Immature natural killer cell (primary cell): ENCODE measurements around the gene FAM110C. TPM values are rescaled to one million over a fixed set of nuclear protein-coding genes. Genes with fewer than 3 reads are reported as not detected.
"Not testable (repeated sequence)": the region's sequence is repeated elsewhere in the genome, so short reads cannot be mapped to it uniquely, and the experiment has no call there.

Experiments used
- DNase-seq, 3 donors: peaks; one replicate each; pipeline ENCODE4 v3.0.0; 2022; ENCODE audit warnings: mixed read lengths in 1 of 3
- H3K27ac Mint-ChIP-seq, 6 donors: one replicate each; pipeline ENCODE4 v1.8.0; 2020; ENCODE audit warnings: mixed read lengths in 6 of 6, mild to moderate bottlenecking in 5 of 6, inconsistent platforms in 4 of 6, moderate library complexity in 3 of 6
- H3K27me3 Mint-ChIP-seq, 3 donors: one replicate each; pipeline ENCODE4 v1.8.0; 2020 to 2021; ENCODE audit warnings: low read depth in 3 of 3, mild to moderate bottlenecking in 3 of 3, mixed read lengths in 3 of 3, moderate library complexity in 3 of 3, inconsistent platforms in 1 of 3
- H3K36me3 Mint-ChIP-seq, 3 donors: one replicate each; pipeline ENCODE4 v1.8.0; 2020; ENCODE audit warnings: mixed read lengths in 3 of 3, inconsistent platforms in 2 of 3, mild to moderate bottlenecking in 2 of 3
- H3K4me1 Mint-ChIP-seq, 2 donors: one replicate each; pipeline ENCODE4 v1.8.0; 2020; ENCODE audit warnings: inconsistent platforms in 2 of 2, mild to moderate bottlenecking in 2 of 2, mixed read lengths in 2 of 2, moderate library complexity in 1 of 2
- H3K4me3 Mint-ChIP-seq, 5 donors: one replicate each; pipeline ENCODE4 v1.8.0; 2020; ENCODE audit warnings: mild to moderate bottlenecking in 5 of 5, mixed read lengths in 5 of 5, inconsistent platforms in 3 of 5, moderate library complexity in 3 of 5
- H3K9me3 Mint-ChIP-seq, 6 donors: one replicate each; pipeline ENCODE4 v1.8.0; 2020; ENCODE audit warnings: mild to moderate bottlenecking in 6 of 6, mixed read lengths in 6 of 6, inconsistent platforms in 4 of 6, moderate library complexity in 3 of 6
- polyA plus RNA-seq, 3 donors: library from polyadenylated mRNA; unstranded; fragments of 300-500 nt; fragmentation: Illumina TruSeq; gene quantifications; one replicate each; pipeline ENCODE4 v1.2.3, GENCODE V29; 2021

Gene FAM110C, protein sequence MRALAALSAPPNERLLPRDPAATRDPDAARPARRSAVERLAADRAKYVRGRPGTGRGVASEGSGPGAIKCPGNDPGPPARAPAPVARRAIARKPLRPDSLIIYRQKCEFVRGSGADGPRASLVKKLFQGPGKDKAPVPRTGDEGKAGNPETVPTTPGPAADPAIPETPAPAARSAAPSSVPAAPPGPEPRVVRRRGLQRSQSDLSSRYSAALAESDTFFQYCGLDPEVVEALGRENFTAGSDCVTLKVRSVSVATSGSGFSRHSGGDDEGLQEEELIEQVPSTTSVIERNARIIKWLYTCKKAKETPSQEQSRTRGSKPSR
- 1 to 10 TPM in 2 of 3 donors, not detected in 1; 1.9 to 2.8 TPM for polyA plus RNA-seq

DNA sequence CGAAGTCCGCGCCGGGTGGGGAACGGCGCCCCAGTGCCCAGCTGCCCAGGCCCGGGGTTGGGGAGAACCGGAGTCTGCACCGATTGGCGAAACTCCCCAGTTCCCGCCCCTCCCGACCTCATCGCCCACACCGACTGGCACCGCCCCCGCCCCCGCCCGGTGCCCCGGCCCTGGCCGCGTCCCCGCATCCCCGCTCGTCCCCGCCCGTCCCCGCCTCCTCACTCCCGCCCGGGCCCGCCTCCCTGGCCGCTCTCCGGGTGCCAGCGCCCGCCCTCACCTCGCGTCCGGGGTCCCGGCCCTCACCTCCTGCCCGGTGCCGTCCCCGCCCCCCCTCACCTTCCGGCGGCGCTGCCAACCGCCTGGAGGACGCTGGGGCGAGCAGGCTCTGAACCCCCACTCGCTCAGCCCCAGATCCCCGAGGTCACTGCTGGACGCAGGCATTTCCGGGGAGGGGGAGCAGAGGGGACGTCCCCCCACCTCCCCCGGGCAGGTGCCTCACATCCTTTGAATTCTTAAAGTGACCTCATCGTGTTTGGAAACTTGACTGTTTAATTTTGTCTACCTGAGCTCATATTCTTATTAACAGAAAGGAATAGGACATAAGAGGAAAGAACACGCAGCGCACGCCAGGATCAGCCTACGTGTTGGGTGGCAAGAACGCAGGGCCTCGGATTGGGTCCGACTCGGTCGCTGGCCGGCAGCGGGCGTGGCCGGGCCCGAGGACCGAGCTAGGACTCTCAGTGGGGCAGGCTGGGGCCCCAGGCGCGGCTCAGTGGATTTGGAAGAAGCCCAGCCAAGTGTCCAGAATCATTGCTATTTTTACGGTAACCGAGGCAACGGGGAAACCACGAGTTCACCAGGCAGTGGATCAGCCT, at the start of gene FAM110C:
TSS of gene FAM110C (minus strand) at position 35 of the 875 bp plus-strand sequence. CDS start 120 bp downstream, outside the sequence.
- peak within 1 kb of the TSS in 5 of 6 donors; percentile 22 to 85 (median 56) for H3K27ac Mint-ChIP-seq
- H3K36me3 Mint-ChIP-seq = peaks cover 0 to 5% (median 2%) of the 10 kb centered on the region in 3 donors
- H3K4me3 Mint-ChIP-seq = peak within 1 kb of the TSS; percentile 84 to 88 (median 85)
- peaks cover 5 to 30% (median 11%) of the 10 kb centered on the region in 3 donors for H3K27me3 Mint-ChIP-seq
- DNase-seq = peak; percentile 42 to 51 (median 44)
- no peaks in the 10 kb centered on the region for H3K9me3 Mint-ChIP-seq
- H3K4me1 Mint-ChIP-seq = peaks cover 31 to 36% of the 10 kb centered on the region in 2 donors

DNA sequence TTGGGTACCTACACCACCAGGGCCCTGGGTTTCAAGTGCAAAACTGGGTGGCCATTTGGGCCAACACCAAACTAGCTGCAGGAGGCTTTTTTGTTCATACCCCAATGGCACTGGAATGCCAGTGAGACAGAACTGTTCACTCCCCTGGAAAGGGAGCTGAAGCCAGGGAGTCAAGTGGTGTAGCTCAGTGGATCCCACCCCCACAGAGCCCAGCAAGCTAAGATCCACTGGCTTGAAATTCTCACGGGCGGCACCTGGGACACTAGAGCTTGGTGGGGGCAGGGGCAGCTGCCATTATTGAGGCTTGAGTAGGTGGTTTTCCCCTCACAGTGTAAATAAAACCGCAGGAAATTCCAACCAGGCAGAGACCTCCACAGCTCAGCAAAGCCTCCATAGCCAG, 46.0 kb upstream of the FAM110C start:
- Mint-ChIP-seq H3K36me3 (peaks cover 0 to 11% (median 0%) of the 10 kb centered on the region in 3 donors), H3K27me3 (peaks cover 6 to 23% (median 6%) of the 10 kb centered on the region in 3 donors), H3K27ac (no peak overlapping the region), H3K4me3 (no peak overlapping the region), H3K9me3 (peaks cover 0 to 2% (median 0%) of the 10 kb centered on the region in 6 donors), H3K4me1 (no peaks in the 10 kb centered on the region)
- no peak for DNase-seq

GRCh38 chr2:90645-91312, 44.5 kb upstream of the FAM110C start:
- Mint-ChIP-seq H3K4me3 (no peak overlapping the region), H3K27ac (no peak overlapping the region), H3K27me3 (peaks cover 2 to 17% (median 6%) of the 10 kb centered on the region in 3 donors), H3K4me1 (no peaks in the 10 kb centered on the region), H3K9me3 (no peaks in the 10 kb centered on the region), H3K36me3 (peaks cover 0 to 5% (median 0%) of the 10 kb centered on the region in 3 donors)
- no peak for DNase-seq

- Mint-ChIP-seq H3K4me1 (no peaks in the 10 kb centered on the region), H3K4me3 (no peak overlapping the region), H3K27me3 (peaks cover 0 to 10% (median 6%) of the 10 kb centered on the region in 3 donors), H3K9me3 (no peaks in the 10 kb centered on the region), H3K27ac (no peak overlapping the region), H3K36me3 (peaks cover 0 to under 1% (median 0%) of the 10 kb centered on the region in 3 donors)
- DNase-seq = no peak
These were observed 39.5 kb upstream of the FAM110C start for GRCh38 chr2:85761-86160.

DNA sequence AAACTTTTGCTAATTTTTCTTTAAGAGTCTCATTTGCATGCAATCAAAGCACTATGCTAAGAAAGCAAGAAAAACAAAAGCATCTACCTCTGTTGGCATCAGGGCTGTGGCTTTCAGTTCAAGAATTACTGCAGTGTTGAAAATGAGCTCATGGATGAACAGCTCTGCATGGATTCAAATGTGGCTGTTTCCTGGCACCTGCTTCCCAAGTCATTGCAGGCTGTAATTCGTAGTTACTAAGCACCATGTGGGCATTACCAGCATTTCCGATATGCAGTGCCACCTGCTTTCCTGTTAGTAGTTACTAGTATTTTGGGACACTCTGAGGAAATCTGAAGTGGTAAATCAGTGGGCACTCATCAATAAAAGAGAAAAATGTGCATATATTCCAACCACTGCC, 37.8 kb upstream of the FAM110C start:
- no peaks in the 10 kb centered on the region for H3K9me3 Mint-ChIP-seq

GRCh38 chr2:80971-81736, 34.8 kb upstream of the FAM110C start:
- Mint-ChIP-seq H3K4me3 (no peak overlapping the region), H3K27me3 (peaks cover 0 to 17% (median 5%) of the 10 kb centered on the region in 3 donors), H3K27ac (no peak overlapping the region), H3K9me3 (no peaks in the 10 kb centered on the region), H3K4me1 (no peaks in the 10 kb centered on the region), H3K36me3 (peaks cover 0 to 11% (median 0%) of the 10 kb centered on the region in 3 donors)
- DNase-seq = no peak

More for the DNA sequence above, 37.8 kb upstream of the FAM110C start:
- H3K4me1 Mint-ChIP-seq = no peaks in the 10 kb centered on the region
- no peak overlapping the region for H3K27ac Mint-ChIP-seq
- DNase-seq = no peak
- H3K27me3 Mint-ChIP-seq = peaks cover 0 to 17% (median 6%) of the 10 kb centered on the region in 3 donors
- H3K36me3 Mint-ChIP-seq = peaks cover 0 to 3% (median 0%) of the 10 kb centered on the region in 3 donors
- H3K4me3 Mint-ChIP-seq = no peak overlapping the region

DNA sequence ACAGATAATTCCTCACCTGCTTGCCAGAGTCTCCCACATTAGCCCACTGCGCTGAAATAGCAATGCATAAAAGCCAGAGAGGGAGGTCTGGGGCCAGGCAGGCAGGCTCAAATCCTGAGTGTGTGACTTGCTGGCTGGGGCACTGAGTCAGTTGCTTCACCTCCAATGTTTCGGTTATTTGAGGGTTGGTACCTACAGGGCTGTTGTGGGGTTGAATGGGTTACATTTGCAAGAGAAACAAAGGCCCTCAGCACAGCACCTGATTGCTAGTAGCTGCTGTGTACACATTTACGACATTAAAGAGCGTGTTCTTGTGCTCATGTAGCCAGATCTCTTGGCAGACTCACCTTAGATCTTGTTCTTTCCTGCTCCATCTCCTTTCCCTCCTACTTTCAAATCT, 34.1 kb upstream of the FAM110C start:
- peaks cover 0 to 17% (median 5%) of the 10 kb centered on the region in 3 donors for H3K27me3 Mint-ChIP-seq
- H3K9me3 Mint-ChIP-seq = no peaks in the 10 kb centered on the region
- no peak overlapping the region for H3K4me3 Mint-ChIP-seq
- peaks cover 0 to 15% (median 0%) of the 10 kb centered on the region in 3 donors for H3K36me3 Mint-ChIP-seq
- no peak for DNase-seq
- H3K27ac Mint-ChIP-seq = no peak overlapping the region
- H3K4me1 Mint-ChIP-seq = no peaks in the 10 kb centered on the region

DNA sequence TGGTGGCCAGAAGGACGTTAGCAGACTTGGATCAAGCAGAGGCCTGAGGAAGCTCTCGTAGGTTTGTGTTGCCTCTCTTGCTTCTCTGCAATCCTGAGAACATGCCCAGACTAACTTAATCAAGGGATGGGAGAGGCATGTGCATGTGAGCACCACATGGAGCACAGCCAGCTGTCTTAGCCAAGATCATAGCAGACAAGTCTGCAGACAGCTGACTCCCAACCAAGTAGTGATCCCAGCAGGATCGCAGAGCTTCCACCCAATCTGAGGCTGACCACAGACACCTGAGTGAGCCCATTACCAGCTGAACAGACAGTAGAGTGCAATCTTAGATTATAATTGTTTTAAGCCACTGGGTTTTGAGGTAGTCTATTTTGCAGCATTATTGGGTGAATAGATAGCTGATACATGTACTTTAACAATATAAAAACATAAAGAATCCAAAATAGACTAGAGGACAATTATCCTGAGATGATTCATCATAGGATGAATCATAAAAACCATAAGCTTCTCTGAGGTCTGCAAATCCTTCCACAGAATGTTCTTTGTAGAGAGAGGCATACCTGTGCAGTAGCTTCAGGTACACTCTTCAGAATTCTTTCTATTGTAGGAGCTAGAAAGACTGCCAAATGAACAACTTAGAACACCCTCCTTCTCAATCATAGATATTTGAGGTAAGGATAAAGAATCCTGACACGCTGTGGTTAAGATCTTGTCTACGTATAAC, 25.2 kb upstream of the FAM110C start:
- no peaks in the 10 kb centered on the region for H3K4me1 Mint-ChIP-seq

GRCh38 chr2:69366-70344, 23.4 kb upstream of the FAM110C start:
- H3K27me3 Mint-ChIP-seq = peaks cover 3 to 11% (median 3%) of the 10 kb centered on the region in 3 donors
- H3K27ac Mint-ChIP-seq = no peak overlapping the region
- H3K9me3 Mint-ChIP-seq = no peaks in the 10 kb centered on the region
- no peak overlapping the region for H3K4me3 Mint-ChIP-seq
- H3K4me1 Mint-ChIP-seq = no peaks in the 10 kb centered on the region
- no peak for DNase-seq
- H3K36me3 Mint-ChIP-seq = no peaks in the 10 kb centered on the region

More for the DNA sequence above, 25.2 kb upstream of the FAM110C start:
- H3K9me3 Mint-ChIP-seq = no peaks in the 10 kb centered on the region
- no peak for DNase-seq
- peaks cover 2 to 8% (median 3%) of the 10 kb centered on the region in 3 donors for H3K27me3 Mint-ChIP-seq
- peaks cover 0 to 7% (median 0%) of the 10 kb centered on the region in 3 donors for H3K36me3 Mint-ChIP-seq
- H3K27ac Mint-ChIP-seq = no peak overlapping the region
- H3K4me3 Mint-ChIP-seq = no peak overlapping the region

GRCh38 chr2:68637-69036, 22.3 kb upstream of the FAM110C start:
- DNase-seq, H3K4me3 Mint-ChIP-seq, H3K36me3 Mint-ChIP-seq, H3K27ac Mint-ChIP-seq, H3K9me3 Mint-ChIP-seq, H3K4me1 Mint-ChIP-seq: not testable (repeated sequence)
- H3K27me3 Mint-ChIP-seq = peaks cover 3 to 11% (median 3%) of the 10 kb centered on the region in 3 donors

GRCh38 chr2:66853-67252, 20.5 kb upstream of the FAM110C start:
- DNase-seq = no peak
- H3K4me3 Mint-ChIP-seq = no peak overlapping the region
- no peaks in the 10 kb centered on the region for H3K9me3 Mint-ChIP-seq
- no peak overlapping the region for H3K27ac Mint-ChIP-seq
- no peaks in the 10 kb centered on the region for H3K4me1 Mint-ChIP-seq
- no peaks in the 10 kb centered on the region for H3K36me3 Mint-ChIP-seq
- peaks cover 0 to 10% (median 3%) of the 10 kb centered on the region in 3 donors for H3K27me3 Mint-ChIP-seq
